A204.1 (cell line): ENCODE measurements around the gene YEATS4.
A peak's percentile ranks its signal among the peaks of the same experiment; 100 is the strongest.
"Not testable (repeated sequence)": the region's sequence is repeated elsewhere in the genome, so short reads cannot be mapped to it uniquely, and the experiment has no call there.

Source experiments
- FAIRE-seq: peaks from 2 replicates; lab custom pipeline; 2012; peaks lifted over from hg19 to GRCh38; lab: Jason Lieb, UNC

YEATS4 gene

DNA sequence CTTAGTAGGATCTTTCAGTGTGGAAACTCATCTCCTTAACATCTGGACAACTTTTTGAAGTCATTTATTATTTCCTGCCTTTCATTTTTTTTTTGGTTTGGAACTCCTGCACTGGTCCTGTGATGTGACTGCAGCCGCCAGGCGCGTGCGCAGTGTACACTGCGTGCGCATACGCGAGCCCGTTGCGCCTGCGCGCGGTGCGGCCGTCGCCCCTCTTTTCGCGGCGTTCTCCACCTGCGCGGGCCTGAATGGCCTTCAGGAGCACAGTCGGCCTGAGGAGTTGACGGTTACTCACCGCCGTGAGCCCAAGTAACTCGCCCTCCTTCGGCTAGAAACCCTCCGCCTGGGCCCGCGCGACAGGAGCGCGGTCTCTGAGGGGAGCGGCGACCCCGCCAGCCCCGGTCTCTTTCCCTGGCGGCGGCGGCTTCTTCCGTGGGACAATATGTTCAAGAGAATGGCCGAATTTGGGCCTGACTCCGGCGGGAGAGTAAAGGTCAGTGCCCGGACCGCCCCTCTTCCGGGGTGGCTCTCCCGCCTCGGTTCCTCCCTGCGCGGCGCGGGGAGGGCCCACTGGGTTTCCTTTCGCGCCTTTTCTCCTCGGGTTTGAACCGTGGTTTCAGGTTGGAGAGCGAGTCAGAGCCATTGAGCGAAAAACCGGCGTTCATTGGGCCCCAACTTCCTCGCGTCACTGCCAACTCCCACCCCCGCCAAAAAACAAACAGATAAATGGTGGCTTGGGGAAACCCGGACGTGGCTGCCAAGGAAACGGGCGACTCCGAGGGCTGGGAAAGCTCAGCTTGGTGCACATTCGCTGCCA is at the start of gene YEATS4:
YEATS4 (plus strand) TSS at position 213 of the 817 bp plus-strand sequence; CDS start at position 443, 230 bp downstream.
- FAIRE-seq = peak; percentile 81

- FAIRE-seq = no peak
These were observed 46.3 kb upstream of the YEATS4 start for GRCh38 chr12:69313209-69313608.

DNA sequence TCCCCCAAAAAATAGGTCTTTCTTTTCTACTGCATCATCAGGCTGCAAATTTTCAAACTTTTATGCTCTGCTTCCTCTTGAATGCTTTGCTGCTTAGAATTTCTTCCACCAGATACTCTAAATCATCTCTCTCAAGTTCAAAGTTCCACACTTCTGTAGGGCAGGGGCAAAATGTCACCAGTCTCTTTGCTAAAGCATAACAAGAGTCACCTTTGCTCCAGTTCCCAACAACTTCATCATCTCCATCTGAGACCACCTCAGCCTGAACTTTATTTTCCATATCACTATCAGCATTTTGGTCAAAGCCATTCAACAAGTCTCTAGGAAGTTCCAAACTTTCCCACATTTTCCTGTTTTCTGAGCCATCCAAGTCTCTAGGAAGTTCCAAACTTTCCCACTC is 42.8 kb upstream of the YEATS4 start:
- FAIRE-seq = not testable (repeated sequence)

- FAIRE-seq = not testable (repeated sequence)
These were observed 42.3 kb upstream of the YEATS4 start for GRCh38 chr12:69317233-69317632.

DNA sequence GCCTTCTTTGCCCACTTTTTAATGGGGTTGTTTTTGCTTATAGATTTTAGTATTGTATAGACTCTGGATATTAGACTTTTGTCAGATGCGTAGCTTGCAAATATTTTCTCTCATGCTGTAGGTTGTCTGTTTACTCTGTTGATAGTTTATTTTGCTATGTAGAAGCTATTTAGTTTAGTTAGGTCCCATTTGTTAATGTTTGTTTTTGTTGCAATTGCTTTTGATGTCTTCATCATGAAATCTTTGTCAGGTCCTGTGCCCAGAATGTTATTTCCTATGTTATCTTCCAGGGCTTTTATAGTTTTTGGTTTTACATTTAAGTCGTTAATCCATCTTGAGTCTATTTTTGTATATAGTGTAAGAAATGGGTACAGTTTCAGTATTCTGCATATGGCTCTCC is 41.3 kb upstream of the YEATS4 start:
- FAIRE-seq = no peak

- FAIRE-seq = no peak
These were observed 38.2 kb upstream of the YEATS4 start for GRCh38 chr12:69321351-69321750.

- FAIRE-seq = no peak
These were observed 34.6 kb upstream of the YEATS4 start for GRCh38 chr12:69324797-69325466.

- no peak for FAIRE-seq
These were observed 31.1 kb upstream of the YEATS4 start for GRCh38 chr12:69328426-69328825.

GRCh38 chr12:69329669-69330428 is 29.7 kb upstream of the YEATS4 start:
- no peak for FAIRE-seq

DNA sequence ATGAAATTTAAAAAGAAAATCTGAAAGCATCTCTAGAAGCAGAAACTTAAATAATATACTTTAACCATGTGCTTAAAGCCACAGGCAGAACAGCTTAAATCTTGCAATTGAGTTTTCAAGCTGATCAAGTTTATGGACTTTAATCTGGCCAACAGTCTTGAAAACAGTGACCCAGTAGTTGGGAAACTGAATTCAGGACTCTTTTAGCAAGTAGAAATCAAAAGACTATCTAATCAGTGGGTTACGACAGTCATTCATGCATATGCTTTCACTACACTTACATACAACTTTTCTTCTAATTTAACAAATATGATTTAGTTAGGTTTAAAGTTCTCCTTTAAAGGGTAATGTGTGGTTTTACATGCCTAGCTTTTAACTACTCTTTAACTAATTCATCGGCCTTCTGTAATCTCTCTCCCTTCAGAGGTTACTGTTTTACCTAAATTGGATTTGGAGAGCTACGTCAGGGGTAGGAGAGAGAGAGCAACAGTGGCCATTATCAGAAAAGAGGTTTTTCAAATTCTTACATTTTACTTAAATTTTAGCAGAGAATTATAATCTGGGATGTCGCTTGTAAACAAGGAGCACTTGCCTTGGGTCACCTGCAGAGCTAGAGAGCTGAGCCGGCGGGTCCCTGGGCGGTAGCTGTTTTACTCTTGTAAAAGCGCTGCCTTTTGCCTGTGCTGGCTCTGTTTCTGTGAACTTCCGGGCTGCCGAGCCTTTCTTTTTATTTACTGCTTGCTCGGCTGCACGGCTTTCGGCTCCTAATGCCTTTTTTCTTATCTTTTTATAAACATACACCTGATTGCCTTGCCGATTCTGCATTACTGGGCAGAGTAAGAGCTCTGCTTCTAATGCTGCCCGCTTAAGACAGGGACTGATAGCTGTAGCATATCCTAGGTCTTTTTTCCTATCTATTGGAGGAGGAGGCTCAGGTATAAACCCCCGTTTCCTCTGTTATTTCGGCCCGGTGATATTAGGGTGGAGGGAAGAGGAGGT is 28.8 kb upstream of the YEATS4 start:
- FAIRE-seq = no peak

DNA sequence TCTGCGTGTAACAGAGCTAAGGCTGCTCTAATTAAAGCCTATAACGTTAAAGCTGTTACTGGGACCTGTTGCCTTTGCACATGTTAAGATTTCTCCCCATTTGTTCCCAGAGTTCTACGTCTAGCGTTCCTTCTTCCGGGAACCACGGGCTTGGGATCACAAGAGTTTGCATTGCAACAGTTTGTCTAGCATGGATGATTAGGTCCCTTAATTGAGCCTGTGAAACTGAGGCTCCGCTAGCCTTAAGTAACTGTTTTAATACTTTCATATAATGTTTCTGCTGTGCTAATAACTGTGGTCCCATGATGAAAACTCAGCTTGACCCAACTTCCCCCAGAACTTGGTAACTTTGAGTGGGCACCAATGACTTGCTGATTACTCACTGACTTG is 28.0 kb upstream of the YEATS4 start:
- no peak for FAIRE-seq

DNA sequence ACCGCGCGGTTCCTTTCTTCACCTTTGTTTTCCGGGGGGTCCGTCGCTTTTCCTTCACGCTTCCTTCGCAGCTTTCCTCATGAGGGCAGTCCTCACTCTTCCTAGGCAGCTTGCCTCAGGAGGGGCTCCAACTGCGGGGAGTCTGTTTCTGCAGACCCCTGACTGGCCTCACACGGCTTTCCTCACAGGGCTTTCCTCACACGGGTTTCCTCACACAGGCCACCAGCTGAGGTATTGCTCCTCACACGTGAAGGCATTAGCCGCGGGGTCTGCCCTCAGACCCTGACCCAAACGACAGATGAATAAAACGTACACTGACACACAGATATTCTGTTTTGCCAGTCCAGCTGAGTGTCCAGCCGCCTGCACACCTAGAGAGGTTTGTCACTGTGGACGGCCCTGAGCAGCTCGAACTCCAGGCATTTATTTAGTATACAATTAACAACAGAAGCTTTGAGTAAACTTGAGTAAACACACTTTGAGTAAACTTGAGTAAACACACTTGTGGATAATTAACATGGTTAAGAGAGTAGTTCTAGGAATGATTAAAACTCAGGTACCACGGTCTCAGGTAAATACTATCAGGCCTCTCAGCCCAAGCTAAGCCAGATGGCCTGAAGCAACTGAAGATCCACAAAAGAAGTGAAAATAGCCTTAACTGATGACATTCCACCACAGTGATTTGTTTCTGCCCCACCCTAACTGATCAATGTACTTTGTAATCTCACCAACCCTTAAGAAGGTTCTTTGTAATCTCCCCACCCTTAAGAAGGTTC is 27.4 kb upstream of the YEATS4 start:
- no peak for FAIRE-seq

DNA sequence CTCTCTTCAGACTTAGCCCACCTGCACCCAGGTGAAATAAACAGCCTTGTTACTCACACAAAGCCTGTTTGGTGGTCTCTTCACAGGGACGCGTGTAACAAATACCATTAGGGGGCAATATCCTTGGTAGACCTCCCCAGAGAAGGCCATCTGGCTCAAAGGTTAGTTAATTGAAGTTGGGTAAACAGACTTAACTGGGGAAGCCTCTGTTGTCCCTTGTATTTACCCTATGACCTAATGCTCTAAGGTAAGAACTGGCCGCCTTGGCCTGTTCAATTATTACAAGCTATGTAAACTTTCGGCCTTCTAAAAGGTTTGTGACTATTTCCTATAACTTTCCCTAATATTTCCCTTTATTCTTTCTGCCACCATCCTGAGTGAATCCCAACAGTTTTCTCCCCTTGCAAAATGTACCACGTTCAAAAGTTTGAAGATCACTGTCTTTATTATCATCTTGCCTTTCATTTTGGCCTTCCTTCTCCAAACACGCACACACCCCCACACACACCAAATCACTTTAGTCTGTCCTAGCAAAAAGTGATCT is 26.7 kb upstream of the YEATS4 start:
- FAIRE-seq = no peak

GRCh38 chr12:69334158-69334557 is 25.4 kb upstream of the YEATS4 start:
- no peak for FAIRE-seq

- no peak for FAIRE-seq
These were observed 22.0 kb upstream of the YEATS4 start for GRCh38 chr12:69337311-69338090.

- FAIRE-seq = no peak
These were observed 21.3 kb upstream of the YEATS4 start for GRCh38 chr12:69338120-69338859.

GRCh38 chr12:69338936-69339335 is 20.6 kb upstream of the YEATS4 start:
- no peak for FAIRE-seq

- no peak for FAIRE-seq
These were observed 19.5 kb upstream of the YEATS4 start for GRCh38 chr12:69339999-69340398.

GRCh38 chr12:69341328-69341727 is 18.2 kb upstream of the YEATS4 start:
- no peak for FAIRE-seq
